ENCODE measurements around the gene CNPY3.

The CNPY3 gene

DNA sequence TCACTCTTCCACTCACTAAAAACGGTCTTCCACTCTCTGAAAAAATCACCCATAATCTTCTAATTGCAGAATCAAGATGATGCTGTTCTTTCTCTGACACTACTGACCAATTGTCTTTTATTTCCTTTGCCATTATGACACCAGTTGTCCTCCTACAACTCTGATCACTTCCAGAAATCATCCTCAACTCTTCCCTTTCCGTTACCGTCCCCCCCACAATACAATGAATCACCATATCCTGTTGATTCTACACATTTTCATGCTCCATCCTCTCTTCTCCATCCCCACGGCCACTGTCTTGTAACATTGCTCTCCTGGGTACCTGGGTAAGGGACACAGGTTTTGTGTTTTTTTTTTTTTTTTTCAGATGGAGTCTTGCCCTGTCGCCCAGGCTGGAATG, 52.6 kb downstream of the CNPY3 start:
- DNase-seq (ENCODE audit: low read depth in 2 of 2) = no peak

DNA sequence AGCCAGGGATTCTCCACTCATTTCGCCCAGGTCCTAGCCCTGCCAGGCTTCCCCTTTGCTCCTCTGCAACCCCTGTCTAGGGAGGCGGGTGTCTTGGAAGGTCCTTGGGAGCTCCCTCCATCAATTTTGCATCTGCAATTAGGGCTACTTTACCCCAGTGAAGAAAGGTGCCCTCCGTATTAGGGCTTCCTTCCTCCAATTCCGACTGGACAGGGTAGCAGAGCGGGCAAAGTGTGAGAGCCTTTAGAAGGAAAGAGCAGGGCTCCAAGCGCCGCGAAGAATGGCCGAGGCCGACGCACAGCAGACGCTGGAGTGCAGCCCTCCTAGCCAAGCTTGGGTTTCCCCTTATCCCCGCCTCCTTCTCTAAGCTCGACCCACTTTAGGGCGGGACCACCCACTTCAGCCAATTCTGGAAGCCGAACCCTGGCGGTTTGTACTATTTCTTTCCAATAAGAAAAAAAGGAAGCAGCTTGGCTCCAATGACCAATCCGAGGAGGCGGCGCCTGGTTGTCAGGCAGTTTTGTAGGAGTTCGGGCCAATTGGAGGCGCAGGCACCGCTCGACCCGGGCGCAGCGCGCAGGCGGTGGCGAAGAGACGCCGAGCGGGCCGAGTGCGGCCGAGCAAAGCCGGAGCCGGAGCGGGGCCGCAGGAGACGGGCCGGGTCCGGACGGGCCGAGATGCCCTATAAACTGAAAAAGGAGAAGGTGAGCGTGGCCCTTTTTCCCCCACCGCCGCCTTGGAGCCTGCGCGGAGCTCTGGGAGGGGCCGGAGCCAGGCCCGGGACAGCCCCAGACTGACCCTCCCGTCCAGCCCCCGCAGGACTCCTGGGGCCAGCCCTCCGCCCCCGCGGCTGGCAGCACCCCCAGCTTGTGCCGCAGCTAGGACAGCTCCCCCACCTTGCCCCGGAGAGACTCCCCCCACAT, 55.0 kb downstream of the CNPY3 start, which contains the start of gene PPP2R5D:
Gene PPP2R5D, plus strand, starts transcription at position 570 of the 923 bp plus-strand sequence. Its CDS starts 108 bp downstream, at position 678.
- DNase-seq (ENCODE audit: low read depth in 2 of 2) = peak; percentile 96

GRCh38 chr6:42984924-42985475, 55.7 kb downstream of the CNPY3 start:
- DNase-seq (ENCODE audit: low read depth in 2 of 2) = no peak

- no peak for DNase-seq (ENCODE audit: low read depth in 2 of 2)
Measured at GRCh38 chr6:42987533-42988451, 58.5 kb downstream of the CNPY3 start.

DNA sequence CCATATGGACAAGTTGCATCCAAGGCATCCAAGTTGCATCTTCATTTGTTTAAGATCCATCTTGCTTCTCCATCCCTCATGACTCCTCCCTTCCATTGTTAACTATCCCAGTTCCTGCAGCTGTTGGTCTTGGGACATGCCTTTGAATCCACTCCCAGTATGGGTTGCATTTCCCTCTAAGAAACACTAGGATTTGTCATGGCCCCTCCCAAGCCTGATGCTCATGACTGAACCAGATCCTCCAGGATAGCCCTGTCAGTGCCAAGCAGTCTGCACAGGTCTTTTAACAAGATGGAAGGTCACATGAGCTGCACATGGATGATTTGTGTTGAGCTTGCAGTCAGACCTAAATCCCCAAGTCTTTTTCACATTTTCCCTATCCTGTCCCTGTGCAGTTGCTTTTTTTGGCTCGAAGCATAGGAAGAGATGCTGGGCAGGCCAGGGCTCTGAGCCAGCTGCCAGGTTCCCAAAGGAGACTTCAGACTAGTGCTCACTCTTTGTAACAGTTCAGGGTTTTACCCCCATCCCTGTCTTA, 59.3 kb downstream of the CNPY3 start:
- no peak for DNase-seq (ENCODE audit: low read depth in 2 of 2)
